HG03066 (cell line): ENCODE measurements around the gene UTP11.

ENCODE experiments used
- ATAC-seq: cut with Tn5 transposase; IDR thresholded peaks from one replicate; pipeline ENCODE4 v1.9.1; 2021; ENCODE audit warnings: low read depth; ENCODE audit not compliant: unreplicated experiment

The UTP11 gene

DNA sequence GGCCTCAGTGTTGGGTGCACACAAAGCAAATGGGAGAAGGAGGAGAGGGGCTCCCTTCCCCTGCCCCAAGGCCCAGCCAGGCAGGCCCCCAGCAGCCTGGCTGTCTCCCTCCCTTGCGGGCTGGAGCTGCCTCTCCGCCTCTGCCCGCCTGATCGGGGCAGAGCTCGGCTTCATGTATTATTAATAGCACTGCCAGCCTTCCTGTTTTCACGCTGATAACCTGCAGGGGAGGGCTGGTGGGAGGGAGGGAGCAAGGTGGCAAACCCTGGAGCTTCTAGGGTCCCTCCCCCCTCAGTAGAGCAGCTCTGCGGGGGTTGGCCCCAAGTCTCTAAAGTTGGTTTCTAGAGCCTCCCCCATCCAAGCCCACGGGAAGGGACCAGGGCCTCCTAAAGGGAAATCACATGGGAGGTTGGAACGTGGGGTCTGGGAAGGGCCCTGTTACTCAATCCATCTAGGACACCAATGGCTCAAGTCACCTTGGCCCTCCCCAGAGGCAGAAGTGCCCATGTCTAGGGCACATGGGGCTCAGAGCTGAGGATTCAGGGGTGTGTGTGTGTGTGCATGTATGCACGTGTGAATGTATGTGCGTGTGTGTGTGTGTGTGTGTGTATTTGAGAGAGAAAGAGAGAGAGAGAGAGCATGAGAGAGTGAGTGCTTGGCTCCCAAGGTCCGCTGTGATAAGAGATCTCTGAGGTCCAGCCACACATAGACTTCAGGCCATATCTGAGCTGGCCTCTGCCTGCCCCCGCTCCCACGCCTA is 55.9 kb downstream of the UTP11 start:
- ATAC-seq: no peak

DNA sequence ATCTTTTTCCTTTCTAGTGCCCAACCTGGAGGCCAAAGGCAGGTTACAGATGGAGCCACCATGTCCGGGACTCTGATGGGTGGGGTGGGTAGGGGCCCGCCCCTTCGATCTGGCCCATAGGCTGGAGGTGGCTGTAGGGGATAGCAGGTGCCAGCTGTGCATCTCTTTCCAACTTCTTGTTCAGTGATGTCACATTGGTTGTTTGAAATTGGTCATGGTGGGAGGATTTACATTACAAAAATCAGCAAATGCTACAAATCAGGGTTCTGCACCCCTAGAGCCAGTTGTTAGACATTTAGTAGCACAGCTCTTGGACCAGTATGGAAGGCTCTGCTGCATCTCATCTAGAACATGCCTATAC is 56.4 kb downstream of the UTP11 start:
- no peak for ATAC-seq

DNA sequence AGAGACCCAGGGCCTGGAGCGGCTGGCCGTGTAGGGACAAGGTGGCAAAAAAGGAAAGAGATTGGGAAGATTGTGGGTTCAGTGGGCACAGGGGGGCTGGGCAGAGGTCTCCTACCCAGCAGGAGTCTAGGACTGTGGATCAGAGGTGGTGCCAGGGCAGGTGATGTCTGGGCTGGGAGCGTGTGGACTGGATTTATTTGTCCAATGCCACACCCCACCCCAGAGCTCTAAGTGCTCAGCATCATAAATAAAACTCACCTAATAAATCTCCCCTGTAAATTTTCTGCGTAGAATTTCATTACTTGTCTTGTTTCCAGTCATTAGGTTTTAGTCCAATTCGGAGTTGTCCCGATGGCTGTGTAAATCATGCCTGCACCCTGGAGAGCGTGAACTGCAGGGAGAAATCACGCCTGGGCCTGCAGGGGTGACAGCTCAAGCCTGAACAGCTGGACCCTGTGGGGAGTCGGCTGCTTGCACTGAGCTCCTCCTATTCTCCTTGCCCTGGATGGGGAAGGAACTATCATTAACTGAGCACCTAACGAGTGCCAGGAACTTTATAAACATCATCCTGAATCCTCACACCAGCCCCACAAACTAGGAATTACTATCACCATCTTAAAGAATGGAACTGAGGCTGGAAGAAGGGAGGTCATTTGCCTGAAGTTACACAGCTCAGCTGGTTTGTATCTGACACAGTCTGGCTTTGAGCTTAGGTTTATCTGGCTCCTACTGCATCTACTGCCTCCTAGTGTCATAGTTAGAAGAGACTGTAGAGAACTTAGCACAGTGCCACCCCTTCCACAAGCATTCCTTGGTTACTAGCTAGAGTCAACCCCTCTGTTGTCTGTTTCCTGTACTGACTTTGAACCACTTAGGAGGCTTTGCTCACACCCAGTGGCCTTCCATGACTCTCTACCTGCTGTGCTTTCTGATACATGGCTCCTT is 59.0 kb downstream of the UTP11 start:
- no peak for ATAC-seq

DNA sequence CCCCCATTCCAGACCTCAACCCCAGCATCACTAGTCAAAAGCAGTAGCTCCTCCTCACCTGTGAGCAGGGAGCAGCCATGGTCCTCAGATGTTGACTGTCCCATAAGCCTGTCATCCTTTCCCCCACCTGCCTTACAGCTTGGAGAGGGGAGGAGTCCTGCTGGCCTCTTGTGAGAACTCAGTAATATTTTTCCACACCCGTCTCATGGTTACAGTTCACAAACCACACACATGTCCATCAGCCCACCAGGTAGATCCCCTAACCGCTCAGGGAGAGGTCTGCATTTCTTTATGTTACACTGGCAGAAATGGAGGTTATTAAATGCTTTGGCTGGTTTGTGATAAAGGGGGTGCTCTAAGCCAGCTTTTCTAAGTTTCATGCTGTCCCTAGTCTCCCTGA is 60.3 kb downstream of the UTP11 start:
- no peak for ATAC-seq

DNA sequence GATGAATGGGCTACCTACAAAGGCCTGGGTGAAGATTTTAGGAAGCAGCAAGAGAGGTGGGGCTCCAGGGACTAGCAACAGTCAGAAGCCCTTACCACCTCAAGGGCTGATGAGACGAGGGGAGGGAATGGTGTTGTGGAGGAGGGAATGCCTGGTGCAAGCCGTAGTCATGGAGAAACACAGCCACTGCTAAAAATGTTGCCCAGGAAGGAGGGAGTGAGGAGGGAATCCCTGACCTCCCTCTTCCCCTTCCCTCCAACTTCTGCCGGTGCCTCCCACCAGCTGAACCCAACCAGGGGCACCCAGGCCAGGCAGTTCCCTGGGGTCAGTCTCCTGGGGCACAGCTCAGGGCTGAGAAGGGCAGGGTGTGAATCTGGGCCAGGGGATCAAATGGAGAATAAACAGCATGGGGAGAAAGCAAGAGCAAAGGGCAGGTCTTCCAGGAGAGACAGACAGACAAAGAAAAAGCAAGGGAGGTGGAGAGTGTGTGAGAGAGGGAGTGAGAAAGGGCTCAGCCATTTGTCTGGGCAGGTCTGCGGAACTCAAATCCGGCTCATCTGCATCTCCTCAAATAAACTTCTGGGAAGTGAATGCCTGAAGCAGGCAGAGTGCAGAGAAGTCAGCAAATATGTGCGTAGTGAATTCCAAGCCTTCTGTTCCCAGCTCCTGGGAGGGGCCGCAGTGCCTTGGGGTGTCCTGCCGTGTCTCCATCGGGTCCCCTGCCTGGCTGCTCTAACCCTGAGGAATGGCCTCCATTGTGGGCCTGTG is 61.2 kb downstream of the UTP11 start:
- no peak for ATAC-seq

DNA sequence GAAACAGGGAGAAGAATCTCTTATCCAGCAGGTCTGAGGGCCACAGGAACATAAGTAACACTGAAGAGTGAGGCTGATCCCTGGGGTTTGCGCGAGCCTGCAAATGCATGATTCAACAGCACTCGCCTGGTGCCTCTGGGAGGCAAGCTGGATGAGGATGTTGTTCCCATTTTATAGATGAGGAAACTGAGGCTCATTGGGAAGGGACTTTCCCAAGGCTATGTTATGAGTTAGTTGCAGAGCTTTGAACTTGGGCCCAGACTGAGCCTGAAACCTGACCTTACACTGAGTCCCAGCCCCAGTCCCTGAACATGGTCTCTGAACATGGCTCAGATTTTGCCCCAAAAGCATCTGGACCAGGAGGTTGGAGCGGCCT is 61.8 kb downstream of the UTP11 start:
- no peak for ATAC-seq
